Heart left ventricle (tissue), 16 donors: ENCODE data around the gene ANP32A. TPM values are rescaled to one million over a fixed set of nuclear protein-coding genes. Genes with fewer than 3 reads are reported as not detected.

Experiments
- ATAC-seq, 4 donors: fragments of 200-7000 bp; cut with Tn5 transposase; one replicate each; pipeline ENCODE4 v1.9.1; 2020 to 2022; ENCODE audit warnings: moderate library complexity in 4 of 4, mild to moderate bottlenecking in 3 of 4, moderate number of reproducible peaks in 1 of 4
- DNase-seq, 5 donors: peaks; one replicate each; pipeline ENCODE4 v3.0.0-alpha.2; 2020
- H3K27ac ChIP-seq, 12 donors: fragments of 200-600 bp; sonication (generic) in 4 of 12; one replicate each; pipeline versions ENCODE4 v1.5.0 to v1.8.0; 2016 to 2022; ENCODE audit warnings: mild to moderate bottlenecking in 2 of 12
- H3K27me3 ChIP-seq, 9 donors: fragments of 200-600 bp; sonication (generic) in 2 of 9; one replicate each; pipeline versions ENCODE4 v1.5.1 to v1.8.0; 2016 to 2022; ENCODE audit warnings: mild to moderate bottlenecking in 3 of 9
- H3K36me3 ChIP-seq, 9 donors: fragments of 200-600 bp; sonication (generic) in 2 of 9; one replicate each; pipeline versions ENCODE4 v1.5.0 to v1.8.0; 2018 to 2022; ENCODE audit warnings: mild to moderate bottlenecking in 2 of 9
- H3K4me1 ChIP-seq, 12 donors: fragments of 200-600 bp; sonication (generic) in 4 of 12; one replicate each; pipeline versions ENCODE4 v1.5.0 to v1.8.0; 2016 to 2022; ENCODE audit warnings: mild to moderate bottlenecking in 3 of 12
- H3K4me3 ChIP-seq, 12 donors: fragments of 200-600 bp; sonication (generic) in 4 of 12; one replicate each; pipeline versions ENCODE4 v1.5.0 to v1.8.0; 2017 to 2022; ENCODE audit warnings: mild to moderate bottlenecking in 9 of 12, moderate library complexity in 4 of 12
- H3K9me3 ChIP-seq, 12 donors: fragments of 200-600 bp; sonication (generic) in 4 of 12; one replicate each; pipeline versions ENCODE4 v1.5.0 to v1.8.0; 2016 to 2022; ENCODE audit warnings: mild to moderate bottlenecking in 1 of 12
- CTCF ChIP-seq, 12 donors: fragments of 200-600 bp; sonication (generic) in 4 of 12; IDR thresholded peaks; one replicate each; pipeline versions ENCODE4 v1.5.0 to v1.8.0; 2018 to 2022; ENCODE audit warnings: antibody characterized with exemption in 12 of 12, mild to moderate bottlenecking in 5 of 12
- POLR2A ChIP-seq, 2 donors: fragments of 450-650 bp; IDR thresholded peaks; one replicate each; pipeline ENCODE4 v1.6.1; 2017; ENCODE audit warnings: antibody characterized with exemption in 2 of 2, mild to moderate bottlenecking in 2 of 2, moderate library complexity in 2 of 2
- WGBS, 4 donors: extraction: QIAGEN DNeasy Blood & Tissue Kit in 2 of 4; methylation state at CpG; one replicate each; pipeline versions ENCODE4 v1.1.5 to v1.1.7; 2013 to 2018; 5-methylcytosine and 5-hydroxymethylcytosine counted together
- intact Hi-C, 10 donors: fragments of 100-400 bp; cut with DNase I; formaldehyde crosslinking; loops; one replicate each; pipeline versions ENCODE4 v1.11.1 to v1.14.2; 2022
- polyA plus RNA-seq, 2 donors: library from polyadenylated mRNA; stranded (reverse); fragments of 200-250 nt; gene quantifications; one replicate each; pipeline ENCODE4 v1.2.3, GENCODE V29; 2013
- total RNA-seq, 9 donors: library from RNA; depleted of rRNA in 2 of 9; stranded (reverse); fragments of >200 nt in 2 of 9; fragmentation: NEBNext Ultra II Directional in 3 of 9; extraction: Animal tissue kit (Norgen Biotek cat#: 25700) in 3 of 9; gene quantifications; one replicate each; pipeline versions ENCODE4 v1.1.0 to v1.2.4, GENCODE V29; 2016 to 2023
- donor health status: ischemic (EF 13 %, LVEDD 7.1; RV severe dilation, severe dysfunction).
- donor health status: healthy with polysubstance abuse.
- donor health status: DM: no; HTN: yes; CAD: no.
- donor health status: DM: no; HTN: no; CAD: no.
- donor health status: ischemic (EF 25% LVEDD 6.9; RV normal size, moderate dysfunction).
- donor health status: ischemic (EF 25% LVEDD 5.7; RV mildly dilated, moderate dysfunction).
- donor health status: healthy.
- donor health status: DM: yes; HTN: yes; CAD: no.
- donor health status: ischemic (EF 35%, LVEDD 5.7; RV mildly dilated, moderate dysfunction).
- donor health status: nonischemic (EF 11% LVEDD 7.7; RV severe dilation, severe dysfunction).
- donor health status: DM: yes; HTN: yes; CAD: no.
- donor health status: PGD.
- donor health status: ischemic (EF 29% LVEDD 5.4; RV normal size, mild dysfunction).
- donor health status: nonischemic (EF 23%, LVEDD 6.1; RV moderate dilation, normal function).

Gene ANP32A
- total and polyA plus RNA-seq, 11 donors = 55.7 to 202 (median 142) TPM

- Histone ChIP-seq H3K9me3 (no peaks in the 10 kb centered on the region), H3K27ac (no peak overlapping the region), H3K4me1 (peaks cover 0 to 7% (median 0%) of the 10 kb centered on the region in 12 donors), H3K4me3 (no peak overlapping the region), H3K36me3 (no peaks in the 10 kb centered on the region), H3K27me3 (no peaks in the 10 kb centered on the region)
- no peak for ATAC-seq
- intact Hi-C loops = no loop called here
- 36 to 74% (median 52%) methylated on average over 1 to 2 of the region's 2 CpGs for WGBS, 4 donors
- DNase-seq = no peak
- TF ChIP-seq POLR2A (IDR thresholded peaks at IDR 0.05) = no peak
- TF ChIP-seq CTCF (IDR thresholded peaks at IDR 0.05) = no peak
Measured at GRCh38 chr15:68768321-68768720, 52.4 kb downstream of the ANP32A start.

GRCh38 chr15:68767833-68768232 lies 52.9 kb downstream of the ANP32A start:
- Histone ChIP-seq H3K27ac (no peak overlapping the region), H3K9me3 (no peaks in the 10 kb centered on the region), H3K36me3 (no peaks in the 10 kb centered on the region), H3K27me3 (no peaks in the 10 kb centered on the region), H3K4me1 (peaks cover 0 to 7% (median 0%) of the 10 kb centered on the region in 12 donors), H3K4me3 (no peak overlapping the region)
- 71 to 74% (median 72%) methylated on average over 4 of the region's 4 CpGs for whole genome bisulfite sequencing, 4 donors
- no peak for TF ChIP-seq CTCF (IDR thresholded peaks at IDR 0.05)
- no peak for TF ChIP-seq POLR2A (IDR thresholded peaks at IDR 0.05)
- DNase-seq (no peak), ATAC-seq (no peak)
- intact Hi-C loops = no loop called here

- ATAC-seq (peak in 1 of 4 donors; percentile 41), DNase-seq (no peak)
- no peaks in the 10 kb centered on the region for H3K36me3 ChIP-seq
- no peak overlapping the region for H3K27ac ChIP-seq
- H3K9me3 ChIP-seq = no peaks in the 10 kb centered on the region
- WGBS, 4 donors = 55 to 61% (median 59%) methylated on average over 11 of the region's 11 CpGs
- intact Hi-C loops = no loop called here
- H3K4me1 ChIP-seq = peaks cover 0 to 7% (median 0%) of the 10 kb centered on the region in 12 donors
- no peak overlapping the region for H3K4me3 ChIP-seq
- TF ChIP-seq CTCF (IDR thresholded peaks at IDR 0.05) = no peak
- no peak for TF ChIP-seq POLR2A (IDR thresholded peaks at IDR 0.05)
- no peaks in the 10 kb centered on the region for H3K27me3 ChIP-seq
Measured at GRCh38 chr15:68765602-68766368, 54.9 kb downstream of the ANP32A start.

GRCh38 chr15:68764090-68764489 lies 56.6 kb downstream of the ANP32A start:
- Histone ChIP-seq H3K27ac (no peak overlapping the region), H3K4me3 (no peak overlapping the region), H3K27me3 (no peaks in the 10 kb centered on the region), H3K36me3 (no peaks in the 10 kb centered on the region), H3K9me3 (no peaks in the 10 kb centered on the region), H3K4me1 (peaks cover 0 to 7% (median 0%) of the 10 kb centered on the region in 12 donors)
- WGBS, 4 donors = 66 to 77% (median 76%) methylated on average over 1 of the region's 1 CpG
- ATAC-seq (no peak), DNase-seq (no peak)
- TF ChIP-seq POLR2A (IDR thresholded peaks at IDR 0.05) (no peak), CTCF (IDR thresholded peaks at IDR 0.05) (no peak)
- intact Hi-C loops = no loop called here
